ENCODE results near the gene CRX. TPM values are rescaled to one million over a fixed set of nuclear protein-coding genes. Genes with fewer than 3 reads are reported as not detected.
"Not testable (repeated sequence)": the region's sequence is repeated elsewhere in the genome, so short reads cannot be mapped to it uniquely, and the experiment has no call there.

CRX gene
- total RNA-seq, 1 donor from 2014 or later: 0.19 TPM

- peaks cover 23% of the 10 kb centered on the region for H3F3A ChIP-seq (ENCODE audit: low read depth)
- Mint-ChIP-seq H3K4me3 (peak overlapping the region; percentile 65), H3K27me3 (ENCODE audit: insufficient read depth, low read depth) (peaks cover 6% of the 10 kb centered on the region), H3K4me1 (peaks cover 18% of the 10 kb centered on the region), H3K27ac (peak overlapping the region; percentile 55), H3K9me3 (peaks cover 6% of the 10 kb centered on the region), H3K36me3 (no peaks in the 10 kb centered on the region)
- no peaks in the 10 kb centered on the region for H3K79me2 ChIP-seq (ENCODE audit: low read depth)
- H4K20me1 ChIP-seq (ENCODE audit: low read depth): no peaks in the 10 kb centered on the region
- no peak for DNase-seq (ENCODE audit: low spot score)
- no peaks in the 10 kb centered on the region for H3K36me3 ChIP-seq
- no peaks in the 10 kb centered on the region for H3K9me3 ChIP-seq (ENCODE audit: low read depth)
- no peak overlapping the region for H2AFZ ChIP-seq (replicated peaks)
- peaks cover 10% of the 10 kb centered on the region for H3K4me1 ChIP-seq
- no peak overlapping the region for H3K9ac ChIP-seq
- H3K27me3 ChIP-seq: no peaks in the 10 kb centered on the region
- no peak overlapping the region for H3K27ac ChIP-seq
- TF ChIP-seq EZH2phosphoT487 (IDR thresholded peaks at IDR 0.05) (no peak), EZH2 (IDR thresholded peaks at IDR 0.05) (no peak)
- TF ChIP-seq, protein P1, sequence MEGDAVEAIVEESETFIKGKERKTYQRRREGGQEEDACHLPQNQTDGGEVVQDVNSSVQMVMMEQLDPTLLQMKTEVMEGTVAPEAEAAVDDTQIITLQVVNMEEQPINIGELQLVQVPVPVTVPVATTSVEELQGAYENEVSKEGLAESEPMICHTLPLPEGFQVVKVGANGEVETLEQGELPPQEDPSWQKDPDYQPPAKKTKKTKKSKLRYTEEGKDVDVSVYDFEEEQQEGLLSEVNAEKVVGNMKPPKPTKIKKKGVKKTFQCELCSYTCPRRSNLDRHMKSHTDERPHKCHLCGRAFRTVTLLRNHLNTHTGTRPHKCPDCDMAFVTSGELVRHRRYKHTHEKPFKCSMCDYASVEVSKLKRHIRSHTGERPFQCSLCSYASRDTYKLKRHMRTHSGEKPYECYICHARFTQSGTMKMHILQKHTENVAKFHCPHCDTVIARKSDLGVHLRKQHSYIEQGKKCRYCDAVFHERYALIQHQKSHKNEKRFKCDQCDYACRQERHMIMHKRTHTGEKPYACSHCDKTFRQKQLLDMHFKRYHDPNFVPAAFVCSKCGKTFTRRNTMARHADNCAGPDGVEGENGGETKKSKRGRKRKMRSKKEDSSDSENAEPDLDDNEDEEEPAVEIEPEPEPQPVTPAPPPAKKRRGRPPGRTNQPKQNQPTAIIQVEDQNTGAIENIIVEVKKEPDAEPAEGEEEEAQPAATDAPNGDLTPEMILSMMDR (IDR thresholded peaks at IDR 0.05): no peak
- H3K4me2 ChIP-seq: no peak overlapping the region
- H3K4me3 ChIP-seq: no peak overlapping the region
Measured at GRCh38 chr19:47865166-47865565, 43.4 kb downstream of the CRX start.

DNA sequence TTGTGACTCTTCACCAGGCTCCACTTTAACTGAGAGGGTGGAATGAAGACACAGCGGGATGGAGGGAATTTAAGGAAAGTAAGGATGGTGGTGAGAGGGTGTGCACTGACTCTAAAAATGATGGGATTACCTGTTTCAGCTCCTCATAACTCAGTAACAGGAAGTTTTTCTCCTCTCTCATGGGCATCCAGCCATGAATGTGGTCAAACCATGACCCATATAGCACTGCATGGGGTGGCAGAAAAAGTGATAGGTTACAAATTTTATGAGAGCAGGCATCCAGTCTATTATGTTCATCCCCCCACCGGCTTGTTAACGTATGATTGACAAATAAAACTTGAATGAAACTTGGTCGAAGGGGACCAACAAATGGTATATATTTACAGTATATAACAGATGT lies 57.2 kb downstream of the CRX start:
- Histone ChIP-seq H3K36me3 (no peaks in the 10 kb centered on the region), H2AFZ (replicated peaks) (no peak overlapping the region), H3F3A (ENCODE audit: low read depth) (peaks cover 3% of the 10 kb centered on the region), H3K4me2 (no peak overlapping the region), H3K27ac (no peak overlapping the region), H3K27me3 (no peaks in the 10 kb centered on the region), H4K20me1 (ENCODE audit: low read depth) (no peaks in the 10 kb centered on the region), H3K9ac (no peak overlapping the region), H3K4me3 (no peak overlapping the region), H3K79me2 (ENCODE audit: low read depth) (no peaks in the 10 kb centered on the region), H3K4me1 (no peaks in the 10 kb centered on the region), H3K9me3 (ENCODE audit: low read depth) (no peaks in the 10 kb centered on the region)
- DNase-seq (ENCODE audit: low spot score): no peak
- no peaks in the 10 kb centered on the region for H3K36me3 Mint-ChIP-seq
- H3K27ac Mint-ChIP-seq: no peak overlapping the region
- peaks cover 11% of the 10 kb centered on the region for H3K27me3 Mint-ChIP-seq (ENCODE audit: insufficient read depth, low read depth)
- TF ChIP-seq EZH2phosphoT487 (IDR thresholded peaks at IDR 0.05) (no peak), EZH2 (IDR thresholded peaks at IDR 0.05) (no peak)
- TF ChIP-seq, protein P1 (IDR thresholded peaks at IDR 0.05): no peak
- H3K4me1 Mint-ChIP-seq: no peaks in the 10 kb centered on the region
- no peak overlapping the region for H3K4me3 Mint-ChIP-seq
- H3K9me3 Mint-ChIP-seq: peaks cover 6% of the 10 kb centered on the region

DNA sequence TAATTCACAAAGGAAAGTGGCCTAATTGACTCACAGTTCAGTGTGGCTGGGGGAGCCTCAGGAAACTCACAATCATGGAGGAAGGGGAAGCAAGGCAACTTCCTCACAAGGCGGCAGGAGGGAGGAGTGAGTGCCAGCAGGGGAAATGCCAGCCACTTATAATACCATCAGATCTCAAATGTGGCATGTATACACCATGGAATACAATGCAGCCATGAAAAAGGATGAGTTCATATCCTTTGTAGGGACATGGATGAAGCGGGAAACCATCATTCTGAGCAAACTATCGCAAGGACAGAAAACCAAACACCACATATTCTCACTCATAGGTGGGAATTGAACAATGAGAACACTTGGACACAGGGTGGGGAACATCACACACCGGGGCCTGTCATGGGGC lies 57.6 kb downstream of the CRX start:
- H4K20me1 ChIP-seq (ENCODE audit: low read depth); H3K27ac Mint-ChIP-seq; H3K4me1 Mint-ChIP-seq; H3F3A ChIP-seq (ENCODE audit: low read depth); DNase-seq (ENCODE audit: low spot score); H3K4me1 ChIP-seq; H3K27ac ChIP-seq; H3K9me3 ChIP-seq (ENCODE audit: low read depth); H3K36me3 ChIP-seq; H3K9me3 Mint-ChIP-seq; H2AFZ ChIP-seq (replicated peaks); H3K9ac ChIP-seq; H3K4me3 ChIP-seq; H3K79me2 ChIP-seq (ENCODE audit: low read depth); H3K36me3 Mint-ChIP-seq; H3K27me3 ChIP-seq; H3K4me2 ChIP-seq: not testable (repeated sequence)
- peaks cover 11% of the 10 kb centered on the region for H3K27me3 Mint-ChIP-seq (ENCODE audit: insufficient read depth, low read depth)
- peak overlapping the region; percentile 72 for H3K4me3 Mint-ChIP-seq

DNA sequence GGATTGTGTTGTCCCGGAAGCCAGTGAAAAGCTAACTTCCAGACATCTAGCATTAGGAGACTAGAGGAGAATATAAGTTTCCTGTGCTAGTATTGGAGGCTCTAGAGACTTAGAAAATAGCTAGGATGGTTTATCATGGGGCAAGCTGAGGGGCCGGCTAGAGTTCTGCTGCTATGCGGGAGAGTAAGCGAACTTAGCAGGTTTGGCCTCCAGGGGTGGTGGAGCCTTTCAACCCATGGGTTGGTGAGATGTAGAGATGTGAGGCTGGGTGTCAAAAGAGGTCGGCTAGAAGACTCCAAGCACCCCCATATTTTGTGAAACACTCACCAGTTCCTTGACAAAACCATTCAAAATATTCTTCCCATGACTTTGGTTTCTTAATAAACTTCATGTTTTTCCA lies 60.0 kb downstream of the CRX start:
- Histone ChIP-seq H3K4me2 (no peak overlapping the region), H3K9me3 (ENCODE audit: low read depth) (no peaks in the 10 kb centered on the region), H3K27ac (no peak overlapping the region), H3K4me3 (no peak overlapping the region), H2AFZ (replicated peaks) (no peak overlapping the region), H3F3A (ENCODE audit: low read depth) (peaks cover 9% of the 10 kb centered on the region), H3K79me2 (ENCODE audit: low read depth) (no peaks in the 10 kb centered on the region), H3K4me1 (peaks cover 8% of the 10 kb centered on the region), H4K20me1 (ENCODE audit: low read depth) (no peaks in the 10 kb centered on the region), H3K27me3 (no peaks in the 10 kb centered on the region), H3K36me3 (no peaks in the 10 kb centered on the region), H3K9ac (no peak overlapping the region)
- peaks cover 4% of the 10 kb centered on the region for H3K9me3 Mint-ChIP-seq
- H3K36me3 Mint-ChIP-seq: no peaks in the 10 kb centered on the region
- H3K27ac Mint-ChIP-seq: no peak overlapping the region
- peaks cover 9% of the 10 kb centered on the region for H3K4me1 Mint-ChIP-seq
- no peak for TF ChIP-seq EZH2 (IDR thresholded peaks at IDR 0.05)
- TF ChIP-seq, protein P1 (IDR thresholded peaks at IDR 0.05): no peak
- TF ChIP-seq EZH2phosphoT487 (IDR thresholded peaks at IDR 0.05): no peak
- DNase-seq (ENCODE audit: low spot score): no peak
- H3K27me3 Mint-ChIP-seq (ENCODE audit: insufficient read depth, low read depth): peaks cover 11% of the 10 kb centered on the region
- H3K4me3 Mint-ChIP-seq: no peak overlapping the region

Data from neural progenitor cell (in vitro differentiated cells).